Neural progenitor cell (in vitro differentiated cells): Measurements from ENCODE around the gene COCH. TPM values are rescaled to one million over a fixed set of nuclear protein-coding genes. Genes with fewer than 3 reads are reported as not detected.

Experiments
- DNase-seq: peaks from one replicate; pipeline ENCODE4 v3.0.0-alpha.2; 2016; ENCODE audit warnings: low spot score
- H2AFZ ChIP-seq: fragments of 200-600 bp; sonication (generic); replicated peaks from 2 replicates; pipeline ENCODE4 v1.6.1; 2016; ENCODE audit warnings: antibody characterized with exemption
- H3F3A ChIP-seq: fragments of 200-600 bp; sonication (generic); 2 replicates; pipeline ENCODE4 v1.6.1; 2016; ENCODE audit warnings: antibody characterized with exemption, low read depth
- H3K27ac ChIP-seq: fragments of 200-600 bp; sonication (generic); 2 replicates; pipeline ENCODE4 v1.5.1; 2016; ENCODE audit warnings: mild to moderate bottlenecking
- H3K27me3 ChIP-seq: fragments of 200-600 bp; sonication (generic); 2 replicates; pipeline ENCODE4 v1.6.1; 2016; ENCODE audit warnings: mild to moderate bottlenecking, moderate library complexity
- H3K36me3 ChIP-seq: fragments of 200-600 bp; sonication (generic); 2 replicates; pipeline ENCODE4 v1.5.1; 2016
- H3K4me1 ChIP-seq: fragments of 200-600 bp; sonication (generic); 2 replicates; pipeline ENCODE4 v1.6.1; 2016; ENCODE audit warnings: mixed run types
- H3K4me2 ChIP-seq: fragments of 200-600 bp; sonication (generic); 2 replicates; pipeline ENCODE4 v1.6.1; 2016
- H3K4me3 ChIP-seq: fragments of 200-600 bp; sonication (generic); 2 replicates; pipeline ENCODE4 v1.5.1; 2016
- H3K79me2 ChIP-seq: fragments of 200-600 bp; sonication (generic); 2 replicates; pipeline ENCODE4 v1.6.1; 2016; ENCODE audit warnings: low read depth
- H3K9ac ChIP-seq: fragments of 200-600 bp; sonication (generic); 2 replicates; pipeline ENCODE4 v1.6.1; 2016
- H3K9me3 ChIP-seq: fragments of 200-600 bp; sonication (generic); 2 replicates; pipeline ENCODE4 v1.5.1; 2016; ENCODE audit warnings: low read depth
- H4K20me1 ChIP-seq: fragments of 200-600 bp; sonication (generic); 2 replicates; pipeline ENCODE4 v1.6.1; 2016; ENCODE audit warnings: low read depth
- H3K27ac Mint-ChIP-seq: 3 replicates; pipeline ENCODE4 v1.8.0; 2021; ENCODE audit warnings: mixed read lengths
- H3K27me3 Mint-ChIP-seq: 2 replicates; pipeline ENCODE4 v1.8.0; 2022; ENCODE audit warnings: low read depth, mild to moderate bottlenecking, inconsistent platforms, moderate library complexity, mixed read lengths; ENCODE audit not compliant: insufficient read depth
- H3K36me3 Mint-ChIP-seq: 3 replicates; pipeline ENCODE4 v1.8.0; 2021; ENCODE audit warnings: mixed read lengths
- H3K4me1 Mint-ChIP-seq: 3 replicates; pipeline ENCODE4 v1.8.0; 2021; ENCODE audit warnings: mixed read lengths
- H3K4me3 Mint-ChIP-seq: 3 replicates; pipeline ENCODE4 v1.8.0; 2021; ENCODE audit warnings: mild to moderate bottlenecking, moderate library complexity, mixed read lengths
- H3K9me3 Mint-ChIP-seq: 3 replicates; pipeline ENCODE4 v1.8.0; 2020; ENCODE audit warnings: mixed read lengths
- EZH2 ChIP-seq: fragments of 200-600 bp; sonication (generic); IDR thresholded peaks from 2 replicates; pipeline ENCODE4 v1.6.1; 2017; ENCODE audit warnings: antibody characterized with exemption, mild to moderate bottlenecking, moderate library complexity
- EZH2phosphoT487 ChIP-seq: fragments of 200-600 bp; sonication (generic); IDR thresholded peaks from 2 replicates; pipeline ENCODE4 v1.6.1; 2017; ENCODE audit warnings: antibody characterized with exemption
- total RNA-seq: library from RNA; depleted of rRNA; stranded (reverse); fragments of >200 nt; gene quantifications from 2 replicates; pipeline ENCODE4 v1.2.3, GENCODE V29; 2015; ENCODE audit warnings: low replicate concordance
- TF ChIP-seq, protein P1 (sequence below): fragments of 200-600 bp; sonication (generic); IDR thresholded peaks from 2 replicates; pipeline ENCODE4 v1.5.1; 2017; ENCODE audit warnings: antibody characterized with exemption, mild to moderate bottlenecking

COCH gene
- total RNA-seq, 1 donor from 2014 or later: 31.1 TPM

DNA sequence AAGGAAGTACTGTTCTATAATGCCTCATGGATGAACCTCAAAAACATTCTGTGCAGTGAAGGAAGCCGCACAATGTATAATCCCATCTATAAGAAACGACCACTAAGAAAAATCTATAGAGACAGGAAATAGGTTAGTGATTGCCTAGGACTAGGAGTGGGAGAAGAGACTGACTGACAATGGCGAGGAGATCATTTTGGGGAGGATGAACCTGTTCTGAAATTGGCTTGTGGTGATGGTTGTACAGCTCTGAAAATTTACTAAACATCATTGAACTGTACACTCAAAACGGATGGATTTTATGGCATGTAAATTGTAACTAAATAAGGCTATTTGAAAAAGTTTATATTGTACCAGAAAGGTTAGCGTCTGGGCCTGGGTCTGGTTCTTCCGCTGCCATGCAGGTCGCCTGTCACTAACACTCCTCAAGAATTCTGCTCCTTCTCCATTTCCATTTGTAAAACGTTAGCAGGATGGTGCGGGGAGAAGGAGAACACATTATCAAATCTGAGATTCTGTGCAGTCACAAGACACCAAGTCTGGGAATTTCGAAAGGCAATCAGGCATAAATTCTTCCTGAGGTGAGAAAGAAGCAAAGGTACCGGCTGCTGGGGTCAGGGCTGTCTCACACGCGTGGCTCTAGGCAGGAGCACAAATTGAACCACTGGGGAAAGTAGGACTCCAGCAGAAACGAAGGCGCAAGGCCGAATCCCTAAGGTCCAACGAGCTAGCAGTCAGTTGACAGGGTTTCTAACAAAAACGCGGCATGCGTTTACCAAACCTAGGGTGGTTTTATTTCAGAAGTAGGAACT is 845 bp upstream of the COCH start:
- peak overlapping the region; percentile 81 for H3K4me3 Mint-ChIP-seq
- TF ChIP-seq EZH2: no peak
- no peak for TF ChIP-seq EZH2phosphoT487
- TF ChIP-seq, protein P1, sequence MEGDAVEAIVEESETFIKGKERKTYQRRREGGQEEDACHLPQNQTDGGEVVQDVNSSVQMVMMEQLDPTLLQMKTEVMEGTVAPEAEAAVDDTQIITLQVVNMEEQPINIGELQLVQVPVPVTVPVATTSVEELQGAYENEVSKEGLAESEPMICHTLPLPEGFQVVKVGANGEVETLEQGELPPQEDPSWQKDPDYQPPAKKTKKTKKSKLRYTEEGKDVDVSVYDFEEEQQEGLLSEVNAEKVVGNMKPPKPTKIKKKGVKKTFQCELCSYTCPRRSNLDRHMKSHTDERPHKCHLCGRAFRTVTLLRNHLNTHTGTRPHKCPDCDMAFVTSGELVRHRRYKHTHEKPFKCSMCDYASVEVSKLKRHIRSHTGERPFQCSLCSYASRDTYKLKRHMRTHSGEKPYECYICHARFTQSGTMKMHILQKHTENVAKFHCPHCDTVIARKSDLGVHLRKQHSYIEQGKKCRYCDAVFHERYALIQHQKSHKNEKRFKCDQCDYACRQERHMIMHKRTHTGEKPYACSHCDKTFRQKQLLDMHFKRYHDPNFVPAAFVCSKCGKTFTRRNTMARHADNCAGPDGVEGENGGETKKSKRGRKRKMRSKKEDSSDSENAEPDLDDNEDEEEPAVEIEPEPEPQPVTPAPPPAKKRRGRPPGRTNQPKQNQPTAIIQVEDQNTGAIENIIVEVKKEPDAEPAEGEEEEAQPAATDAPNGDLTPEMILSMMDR: no peak
- Histone ChIP-seq H3K27ac (no peak overlapping the region), H3K4me2 (peak overlapping the region; percentile 94), H3K4me3 (peak overlapping the region; percentile 65), H3K4me1 (peaks cover 11% of the 10 kb centered on the region), H3F3A (peaks cover 13% of the 10 kb centered on the region), H4K20me1 (no peaks in the 10 kb centered on the region), H3K79me2 (no peaks in the 10 kb centered on the region), H3K36me3 (no peaks in the 10 kb centered on the region), H3K9me3 (no peaks in the 10 kb centered on the region), H2AFZ (peak overlapping the region; percentile 97), H3K9ac (no peak overlapping the region), H3K27me3 (peaks cover 49% of the 10 kb centered on the region)
- peaks cover 1% of the 10 kb centered on the region for H3K36me3 Mint-ChIP-seq
- H3K9me3 Mint-ChIP-seq: no peaks in the 10 kb centered on the region
- H3K4me1 Mint-ChIP-seq: peaks cover 11% of the 10 kb centered on the region
- no peak overlapping the region for H3K27ac Mint-ChIP-seq
- peaks cover 29% of the 10 kb centered on the region for H3K27me3 Mint-ChIP-seq
- no peak for DNase-seq

DNA sequence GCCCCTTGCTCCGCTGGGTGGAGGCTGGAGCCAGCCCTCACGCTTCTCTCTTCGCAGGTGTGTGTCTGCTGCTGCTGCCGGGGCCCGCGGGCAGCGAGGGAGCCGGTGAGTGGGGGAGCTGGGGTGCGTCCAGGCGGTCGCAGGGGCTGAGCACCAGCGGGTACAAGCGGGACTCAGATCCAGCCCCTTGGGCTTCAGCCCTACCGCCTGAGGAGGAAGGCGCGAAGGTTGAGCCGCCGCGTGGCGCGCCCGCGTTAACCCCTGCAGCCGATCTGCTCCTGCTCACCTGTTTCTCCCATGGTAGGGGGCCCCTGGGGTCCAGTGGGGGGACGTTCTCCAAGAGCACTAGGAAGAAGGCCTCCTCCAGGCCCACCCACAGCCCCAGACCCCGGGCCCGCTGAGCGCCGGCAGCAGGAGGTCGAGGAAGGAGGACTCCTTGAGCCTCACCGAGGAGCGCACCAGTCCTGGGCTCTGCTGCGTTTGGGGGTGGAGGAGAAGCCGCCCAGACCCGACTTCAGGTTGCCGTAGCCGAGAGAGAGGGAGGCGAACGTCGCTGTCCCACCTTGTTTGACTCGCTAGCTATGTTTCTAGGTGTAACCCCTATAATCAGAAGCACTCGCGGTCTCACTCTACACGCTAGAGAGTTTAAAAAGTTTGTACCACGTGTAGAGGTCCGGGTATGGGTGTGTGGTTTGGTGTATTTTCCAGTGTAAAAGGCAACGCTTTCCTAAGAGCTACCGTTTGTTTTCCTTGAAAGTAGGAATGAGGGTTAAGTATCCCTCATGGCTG is 834 bp downstream of the COCH start:
- H3K36me3 Mint-ChIP-seq: peaks cover 1% of the 10 kb centered on the region
- H3K27ac Mint-ChIP-seq: peak overlapping the region; percentile 47
- H3K27ac ChIP-seq: no peak overlapping the region
- H3K9me3 Mint-ChIP-seq: no peaks in the 10 kb centered on the region
- H3K4me3 ChIP-seq: peak overlapping the region; percentile 65
- TF ChIP-seq EZH2 (peak; percentile 35), EZH2phosphoT487 (peak; percentile 45)
- TF ChIP-seq, protein P1: no peak
- peak overlapping the region; percentile 84 for H3K4me3 Mint-ChIP-seq
- no peak overlapping the region for H3K9ac ChIP-seq
- H3F3A ChIP-seq: peaks cover 13% of the 10 kb centered on the region
- H3K4me2 ChIP-seq: peak overlapping the region; percentile 94
- peak overlapping the region; percentile 97 for H2AFZ ChIP-seq
- H3K4me1 Mint-ChIP-seq: peaks cover 11% of the 10 kb centered on the region
- H3K36me3 ChIP-seq: no peaks in the 10 kb centered on the region
- H3K27me3 Mint-ChIP-seq: peaks cover 29% of the 10 kb centered on the region
- no peaks in the 10 kb centered on the region for H3K9me3 ChIP-seq
- no peaks in the 10 kb centered on the region for H4K20me1 ChIP-seq
- H3K4me1 ChIP-seq: peaks cover 11% of the 10 kb centered on the region
- peaks cover 49% of the 10 kb centered on the region for H3K27me3 ChIP-seq
- H3K79me2 ChIP-seq: no peaks in the 10 kb centered on the region
- DNase-seq: peak; percentile 50

DNA sequence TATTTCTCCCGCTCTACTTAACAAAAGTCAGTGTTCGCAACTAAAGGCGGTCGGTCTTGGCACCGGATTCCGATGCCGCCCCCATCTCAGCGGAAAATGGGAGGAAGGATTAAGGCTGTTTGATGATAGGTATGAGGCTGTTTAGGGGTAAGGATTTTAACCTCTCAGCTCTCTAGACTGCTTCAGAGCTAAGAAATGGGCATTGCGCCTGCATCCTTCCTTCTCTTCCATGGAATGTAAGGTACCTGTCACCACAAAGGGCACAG is 1.4 kb downstream of the COCH start:
- Mint-ChIP-seq H3K27me3 (peaks cover 28% of the 10 kb centered on the region), H3K4me1 (peaks cover 11% of the 10 kb centered on the region), H3K9me3 (no peaks in the 10 kb centered on the region), H3K27ac (peak overlapping the region; percentile 47), H3K4me3 (peak overlapping the region; percentile 84), H3K36me3 (peaks cover 1% of the 10 kb centered on the region)
- Histone ChIP-seq H3K9ac (no peak overlapping the region), H3K4me2 (peak overlapping the region; percentile 94), H3K4me1 (peaks cover 11% of the 10 kb centered on the region), H3K36me3 (no peaks in the 10 kb centered on the region), H3K27ac (no peak overlapping the region), H3K4me3 (peak overlapping the region; percentile 65), H3K9me3 (no peaks in the 10 kb centered on the region), H3K79me2 (no peaks in the 10 kb centered on the region), H4K20me1 (no peaks in the 10 kb centered on the region), H3K27me3 (peaks cover 49% of the 10 kb centered on the region), H3F3A (peaks cover 13% of the 10 kb centered on the region), H2AFZ (peak overlapping the region; percentile 97)
- TF ChIP-seq, protein P1: no peak
- no peak for TF ChIP-seq EZH2
- TF ChIP-seq EZH2phosphoT487: no peak
- DNase-seq: peak; percentile 50
